ENCODE data around the gene HMMR.

The HMMR gene

GRCh38 chr5:163478982-163479271, 18.5 kb downstream of the HMMR start:
- no peaks in the 10 kb centered on the region for H3K79me2 ChIP-seq (ENCODE audit: insufficient read depth, low read depth)
- H3K27me3 ChIP-seq (ENCODE audit: insufficient read depth, low read depth), result no peaks in the 10 kb centered on the region
- H3K36me3 ChIP-seq (ENCODE audit: insufficient read depth), result no peaks in the 10 kb centered on the region
- no peak overlapping the region for H3K4me2 ChIP-seq
- no peak overlapping the region for H2AFZ ChIP-seq (ENCODE audit: low read depth)
- no peak overlapping the region for H3K9ac ChIP-seq
- no peaks in the 10 kb centered on the region for H4K20me1 ChIP-seq (ENCODE audit: insufficient read depth)
- H3K4me1 ChIP-seq (ENCODE audit: low read depth, poor library complexity, severe bottlenecking), result no peaks in the 10 kb centered on the region
- H3K27ac ChIP-seq, result no peak overlapping the region
- no peak for TF ChIP-seq CTCF (conservative IDR thresholded peaks at IDR 0.05; ENCODE audit: low read depth, low read length)
- no peak overlapping the region for H3K4me3 ChIP-seq (IDR thresholded peaks at IDR 0.05; ENCODE audit: insufficient read depth, low read depth, low read length)

DNA sequence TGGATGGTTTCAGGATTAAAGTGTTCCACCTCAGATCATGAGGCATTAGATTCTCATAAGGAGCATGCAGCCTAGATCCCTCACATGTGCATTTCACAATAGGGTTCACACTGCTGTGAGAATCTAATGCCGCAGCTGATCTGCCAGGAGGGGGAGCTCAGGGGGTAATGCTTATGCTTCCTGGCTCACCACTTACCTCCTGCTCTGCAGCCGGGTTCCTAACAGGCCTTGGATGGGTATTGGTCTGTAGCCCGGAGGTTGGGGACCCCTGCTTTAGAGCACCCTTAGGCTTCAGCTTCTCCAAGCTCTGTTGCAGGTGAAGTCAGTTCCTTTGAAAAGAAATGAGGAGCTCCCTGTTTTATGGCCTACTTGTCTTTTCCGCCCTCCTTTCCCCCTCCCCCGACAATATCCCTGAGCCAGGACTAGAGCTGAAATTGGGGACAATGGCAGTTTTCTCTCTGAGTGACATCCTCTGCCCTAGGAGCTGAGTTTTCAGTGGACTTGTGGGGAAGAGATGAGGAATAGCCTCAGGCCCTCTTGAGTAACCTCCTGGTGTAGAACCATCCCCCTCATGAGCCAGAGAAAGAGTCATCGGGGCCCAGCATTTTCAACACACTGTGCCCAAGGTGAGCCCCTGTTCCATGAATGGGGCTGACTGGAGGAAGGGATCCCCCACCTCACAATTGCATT, 28.8 kb downstream of the HMMR start:
- no peak overlapping the region for H3K4me3 ChIP-seq (IDR thresholded peaks at IDR 0.05; ENCODE audit: insufficient read depth, low read depth, low read length)
- H3K27ac ChIP-seq, result no peak overlapping the region
- no peak overlapping the region for H3K9ac ChIP-seq
- no peaks in the 10 kb centered on the region for H3K27me3 ChIP-seq (ENCODE audit: insufficient read depth, low read depth)
- no peak overlapping the region for H3K4me2 ChIP-seq
- no peaks in the 10 kb centered on the region for H3K36me3 ChIP-seq (ENCODE audit: insufficient read depth)
- H3K4me1 ChIP-seq (ENCODE audit: low read depth, poor library complexity, severe bottlenecking), result no peaks in the 10 kb centered on the region
- no peaks in the 10 kb centered on the region for H3K79me2 ChIP-seq (ENCODE audit: insufficient read depth, low read depth)
- H4K20me1 ChIP-seq (ENCODE audit: insufficient read depth), result no peaks in the 10 kb centered on the region
- H2AFZ ChIP-seq (ENCODE audit: low read depth), result no peak overlapping the region
- no peak for TF ChIP-seq CTCF (conservative IDR thresholded peaks at IDR 0.05; ENCODE audit: low read depth, low read length)

DNA sequence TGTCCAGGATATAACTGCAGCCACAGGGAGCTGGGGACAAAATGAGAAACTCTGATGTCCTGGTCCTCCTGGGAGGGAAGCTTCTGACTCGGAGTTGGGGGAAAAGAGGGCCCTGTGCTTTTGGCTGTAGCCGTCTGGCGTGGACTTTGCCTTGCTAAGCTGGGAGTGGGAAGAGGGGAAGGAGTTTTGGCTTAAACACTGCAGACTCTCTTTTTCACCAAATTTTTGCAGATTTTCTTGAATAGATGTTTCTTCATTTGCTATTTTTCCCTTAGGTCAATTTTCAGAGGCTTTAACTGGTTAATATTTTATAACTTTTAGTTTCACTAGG, 29.3 kb downstream of the HMMR start:
- Histone ChIP-seq H3K36me3 (ENCODE audit: insufficient read depth) (no peaks in the 10 kb centered on the region), H3K4me1 (ENCODE audit: low read depth, poor library complexity, severe bottlenecking) (no peaks in the 10 kb centered on the region)
- no peak for TF ChIP-seq CTCF (conservative IDR thresholded peaks at IDR 0.05; ENCODE audit: low read depth, low read length)

DNA sequence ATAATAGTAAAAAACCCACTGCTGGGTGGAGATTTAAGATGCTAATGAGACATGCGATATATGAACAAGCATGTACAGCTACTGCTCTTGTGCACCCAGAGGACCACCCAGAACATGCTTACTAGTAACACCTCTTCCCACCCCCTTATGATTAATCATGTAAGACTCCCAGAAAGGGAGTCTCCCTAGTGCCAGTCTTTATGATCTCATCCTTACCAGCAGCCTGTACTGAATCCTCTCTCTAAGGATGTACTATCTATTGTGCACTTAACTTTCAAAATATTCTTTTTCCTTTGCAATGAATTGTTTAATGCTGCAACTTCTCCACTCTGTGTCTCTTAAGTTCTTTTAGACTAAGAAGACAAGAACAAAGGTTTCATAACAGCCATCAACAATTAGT, 35.9 kb downstream of the HMMR start:
- Histone ChIP-seq H3K4me1 (ENCODE audit: low read depth, poor library complexity, severe bottlenecking) (no peaks in the 10 kb centered on the region), H3K9ac (no peak overlapping the region), H3K4me2 (no peak overlapping the region), H3K4me3 (IDR thresholded peaks at IDR 0.05; ENCODE audit: insufficient read depth, low read depth, low read length) (no peak overlapping the region), H3K79me2 (ENCODE audit: insufficient read depth, low read depth) (no peaks in the 10 kb centered on the region), H3K27ac (no peak overlapping the region), H3K36me3 (ENCODE audit: insufficient read depth) (no peaks in the 10 kb centered on the region), H3K27me3 (ENCODE audit: insufficient read depth, low read depth) (no peaks in the 10 kb centered on the region), H2AFZ (ENCODE audit: low read depth) (no peak overlapping the region), H4K20me1 (ENCODE audit: insufficient read depth) (no peaks in the 10 kb centered on the region)
- no peak for TF ChIP-seq CTCF (conservative IDR thresholded peaks at IDR 0.05; ENCODE audit: low read depth, low read length)

More for the DNA sequence above, 29.3 kb downstream of the HMMR start:
- Histone ChIP-seq H3K4me3 (IDR thresholded peaks at IDR 0.05; ENCODE audit: insufficient read depth, low read depth, low read length) (no peak overlapping the region), H3K79me2 (ENCODE audit: insufficient read depth, low read depth) (no peaks in the 10 kb centered on the region), H3K9ac (no peak overlapping the region), H2AFZ (ENCODE audit: low read depth) (no peak overlapping the region), H3K4me2 (no peak overlapping the region), H4K20me1 (ENCODE audit: insufficient read depth) (no peaks in the 10 kb centered on the region), H3K27me3 (ENCODE audit: insufficient read depth, low read depth) (no peaks in the 10 kb centered on the region), H3K27ac (no peak overlapping the region)
